IMR-90 (cell line): Measurements from ENCODE around the gene CDCA4. TPM values are rescaled to one million over a fixed set of nuclear protein-coding genes. Genes with fewer than 3 reads are reported as not detected.

Experiments
- ATAC-seq: fragments of 200-7000 bp; cut with Tn5 transposase; 2 replicates; pipeline ENCODE4 v1.9.1; 2020; ENCODE audit warnings: low read depth, mild to moderate bottlenecking, moderate library complexity
- BruUV-seq: library from RNA; stranded (reverse); fragments of 400-500 nt; replicated peaks from 2 replicates; lab custom pipeline; 2021; lab: Mats Ljungman, UMichigan
- CTCF ChIA-PET: fragments of 300-600 bp; formaldehyde crosslinking; extraction: SDS; loops from one replicate; lab custom pipeline; 2021; ENCODE audit warnings: antibody characterized with exemption; lab: Yijun Ruan, JAX
- POLR2A ChIA-PET: fragments of 300-600 bp; sonication (Branson Sonifier 250); formaldehyde crosslinking; loops from one replicate; lab custom pipeline; 2022; ENCODE audit warnings: antibody characterized with exemption; ENCODE audit not compliant: unreplicated experiment; lab: Charles Lee
- DNase-seq: peaks from one replicate; pipeline ENCODE4 v3.0.0; 2013
- H2AFZ ChIP-seq: replicated peaks from 2 replicates; pipeline ENCODE3; 2013; ENCODE audit warnings: low read length, mild to moderate bottlenecking; ENCODE audit not compliant: poor library complexity
- H2AK5ac ChIP-seq: 2 replicates; pipeline ENCODE4 v1.6.1; 2013; ENCODE audit warnings: low read depth, low read length, inconsistent platforms
- H2AK9ac ChIP-seq: replicated peaks from 2 replicates; pipeline ENCODE3; 2013; ENCODE audit warnings: mild to moderate bottlenecking, low read depth, low read length, moderate library complexity; ENCODE audit not compliant: poor library complexity
- H2BK120ac ChIP-seq: 2 replicates; pipeline ENCODE4 v1.6.1; 2013; ENCODE audit warnings: low read depth, low read length, inconsistent platforms
- H2BK15ac ChIP-seq: 3 replicates; pipeline ENCODE4 v1.6.1; 2013; ENCODE audit warnings: low read depth, low read length, inconsistent platforms
- H2BK20ac ChIP-seq: 2 replicates; pipeline ENCODE4 v1.6.1; 2013; ENCODE audit warnings: low read depth, mild to moderate bottlenecking, inconsistent platforms, low read length, moderate library complexity
- H2BK5ac ChIP-seq: 2 replicates; pipeline ENCODE4 v1.6.1; 2013; ENCODE audit warnings: mild to moderate bottlenecking, low read depth, low read length, inconsistent platforms; ENCODE audit not compliant: poor library complexity, severe bottlenecking
- H3K14ac ChIP-seq: replicated peaks from 2 replicates; pipeline ENCODE4 v1.6.1; 2013; ENCODE audit warnings: low read depth, low read length, inconsistent platforms
- H3K18ac ChIP-seq: 2 replicates; pipeline ENCODE4 v1.6.1; 2013; ENCODE audit warnings: low read depth, low read length, control low read depth
- H3K23ac ChIP-seq: 2 replicates; pipeline ENCODE4 v1.6.1; 2013; ENCODE audit warnings: low read depth, low read length, inconsistent platforms
- H3K27ac ChIP-seq: 2 replicates; pipeline ENCODE4 v1.5.1; 2013; ENCODE audit warnings: mild to moderate bottlenecking, control low read depth, low read length; ENCODE audit not compliant: insufficient read depth
- H3K27me3 ChIP-seq: 2 replicates; pipeline ENCODE4 v1.6.1; 2013; ENCODE audit warnings: low read length; ENCODE audit not compliant: control insufficient read depth, insufficient read depth
- H3K36me3 ChIP-seq: 2 replicates; pipeline ENCODE4 v1.6.1; 2013; ENCODE audit warnings: low read length, mixed read lengths; ENCODE audit not compliant: control insufficient read depth, insufficient read depth
- H3K4ac ChIP-seq: 2 replicates; pipeline ENCODE4 v1.6.1; 2013; ENCODE audit warnings: low read depth, low read length, inconsistent platforms
- H3K4me1 ChIP-seq: 2 replicates; pipeline ENCODE4 v1.6.1; 2013; ENCODE audit warnings: low read length, mixed read lengths; ENCODE audit not compliant: control insufficient read depth, insufficient read depth
- H3K4me2 ChIP-seq: 2 replicates; pipeline ENCODE4 v1.6.1; 2013; ENCODE audit warnings: low read depth, mild to moderate bottlenecking, control low read depth, low read length, moderate library complexity
- H3K4me3 ChIP-seq: 2 replicates; pipeline ENCODE4 v1.5.1; 2013; ENCODE audit warnings: low read depth, mild to moderate bottlenecking, control low read depth, low read length, moderate library complexity; ENCODE audit not compliant: insufficient read depth
- H3K56ac ChIP-seq: 2 replicates; pipeline ENCODE4 v1.6.1; 2013; ENCODE audit warnings: low read length, inconsistent platforms; ENCODE audit not compliant: insufficient read depth; ENCODE audit errors: extremely low read depth
- H3K79me1 ChIP-seq, 2 experiments: 2 replicates each; pipeline ENCODE4 v1.6.1; 2013; ENCODE audit warnings: low read length in 2 of 2, inconsistent platforms in 1 of 2, low read depth in 1 of 2
- H3K9ac ChIP-seq: 2 replicates; pipeline ENCODE4 v1.6.1; 2013; ENCODE audit warnings: low read depth, low read length, control low read depth
- H3K9me1 ChIP-seq: 2 replicates; pipeline ENCODE4 v1.6.1; 2013; ENCODE audit warnings: low read length, inconsistent platforms; ENCODE audit not compliant: insufficient read depth
- H3K9me3 ChIP-seq: 2 replicates; pipeline ENCODE4 v1.6.1; 2013; ENCODE audit warnings: low read length; ENCODE audit not compliant: control insufficient read depth, insufficient read depth
- H4K20me1 ChIP-seq: 2 replicates; pipeline ENCODE4 v1.6.1; 2013; ENCODE audit warnings: low read length, inconsistent platforms; ENCODE audit not compliant: insufficient read depth
- H4K5ac ChIP-seq: 2 replicates; pipeline ENCODE4 v1.6.1; 2013; ENCODE audit warnings: mild to moderate bottlenecking, low read depth, low read length, control low read depth
- H4K8ac ChIP-seq, 2 experiments: 2 replicates each; pipeline ENCODE4 v1.6.1; 2013; ENCODE audit warnings: low read depth in 2 of 2, low read length in 2 of 2, control low read depth in 1 of 2, inconsistent platforms in 1 of 2
- H4K91ac ChIP-seq: 2 replicates; pipeline ENCODE4 v1.6.1; 2013; ENCODE audit warnings: low read depth, low read length, inconsistent platforms; ENCODE audit not compliant: insufficient read depth
- BHLHE40 ChIP-seq: fragments of 150-350 bp; IDR thresholded peaks from 2 replicates; pipeline ENCODE4 v1.6.1; 2016; ENCODE audit warnings: mild to moderate bottlenecking, low read depth, low read length
- ELK1 ChIP-seq: fragments of 150-350 bp; IDR thresholded peaks from 2 replicates; pipeline ENCODE4 v1.6.1; 2016; ENCODE audit warnings: low read depth, mild to moderate bottlenecking, low read length, moderate library complexity, borderline replicate concordance
- FOS ChIP-seq: fragments of 150-350 bp; IDR thresholded peaks from 2 replicates; pipeline ENCODE4 v1.6.1; 2016; ENCODE audit warnings: low read depth, low read length
- MAFK ChIP-seq: IDR thresholded peaks from 2 replicates; pipeline ENCODE4 v1.6.1; 2012; ENCODE audit warnings: low read depth, low read length, improper control_type of control experiment
- MAZ ChIP-seq: IDR thresholded peaks from 2 replicates; pipeline ENCODE4 v1.6.1; 2012; ENCODE audit warnings: low read depth, mild to moderate bottlenecking, low read length, improper control_type of control experiment, moderate library complexity, borderline replicate concordance
- NFE2L2 ChIP-seq: fragments of 150-350 bp; IDR thresholded peaks from 2 replicates; pipeline ENCODE4 v1.6.1; 2016; ENCODE audit warnings: low read depth, mild to moderate bottlenecking, low read length
- POLR2A ChIP-seq: IDR thresholded peaks from 2 replicates; pipeline ENCODE4 v1.6.1; 2012; ENCODE audit warnings: mild to moderate bottlenecking, low read depth, low read length
- RCOR1 ChIP-seq: IDR thresholded peaks from 2 replicates; pipeline ENCODE4 v1.6.1; 2012; ENCODE audit warnings: mild to moderate bottlenecking, low read length, improper control_type of control experiment; ENCODE audit not compliant: insufficient replicate concordance
- RFX5 ChIP-seq: IDR thresholded peaks from 2 replicates; pipeline ENCODE4 v1.8.0; 2012; ENCODE audit warnings: low read depth, mild to moderate bottlenecking, low read length, moderate library complexity
- USF2 ChIP-seq: fragments of 150-350 bp; IDR thresholded peaks from 2 replicates; pipeline ENCODE4 v1.6.1; 2017; ENCODE audit warnings: mild to moderate bottlenecking, antibody characterized with exemption, low read length, low read depth
- WGBS, 2 experiments: methylation state at CpG; one replicate each; pipeline versions ENCODE4 v1.1.5 to v1.1.7; 2013; ENCODE audit warnings: missing lambda C conversion rate in 2 of 2; ENCODE audit not compliant: insufficient read length in 1 of 2; ENCODE audit errors: extremely low coverage in 2 of 2; 5-methylcytosine and 5-hydroxymethylcytosine counted together
- dilution Hi-C: fragments of 300-500 bp; cut with HindIII; formaldehyde crosslinking; loops from one replicate; pipeline ENCODE4 v1.14.3; 2018; ENCODE audit warnings: low sequenced_read_pairs; ENCODE audit not compliant: unreplicated experiment
- in situ Hi-C: fragments of 300-500 bp; cut with MboI; formaldehyde crosslinking; loops from 3 replicates; pipeline ENCODE4 v1.14.3; 2019; ENCODE audit warnings: low sequenced_read_pairs, inconsistent platforms, mixed read lengths
- intact Hi-C: fragments of 100-400 bp; cut with micrococcal nuclease; formaldehyde crosslinking; loops from 2 replicates; pipeline ENCODE4 v1.10.0; 2022
- polyA plus RNA-seq, 3 experiments: library from polyadenylated mRNA; depleted of rRNA; stranded (reverse); fragments of >200 nt; gene quantifications; 2 replicates each; pipeline ENCODE4 v1.2.3, GENCODE V29; 2012; ENCODE audit warnings: low replicate concordance in 1 of 3
- total RNA-seq: library from RNA; depleted of rRNA; stranded (reverse); fragments of >200 nt; gene quantifications from 2 replicates; pipeline ENCODE4 v1.2.3, GENCODE V29; 2012

CDCA4 gene
- total and polyA plus RNA-seq, 2 of the 4 experiments (the other 2 are of a cell fraction), result 17.7 to 18.6 TPM

- no peaks in the 10 kb centered on the region for H3K9me3 ChIP-seq
- peak overlapping the region in 1 of 2 experiments; percentile 74; a peak in 2 of 4 replicates for H4K8ac ChIP-seq
- H2AK9ac ChIP-seq, result peak overlapping the region; percentile 73
- peaks cover 15% of the 10 kb centered on the region for H3K36me3 ChIP-seq
- H4K91ac ChIP-seq, result no peak overlapping the region; the same call in 1 of the 2 replicates
- no peak overlapping the region for H2AK5ac ChIP-seq
- no peak overlapping the region for H2BK120ac ChIP-seq
- H3K4me3 ChIP-seq, result no peak overlapping the region
- H4K5ac ChIP-seq, result peak overlapping the region; percentile 70; the same call in 1 of the 2 replicates
- WGBS, 2 experiments, result 88% methylated on average over 4 of the region's 9 CpGs; no CpG with 5 or more reads in 1 of the 2 experiments
- H3K9me1 ChIP-seq, result peaks cover 30% of the 10 kb centered on the region
- H2AFZ ChIP-seq, result peak overlapping the region; percentile 15
- in situ Hi-C loops, result no loop called here
- ATAC-seq (no peak), DNase-seq (no peak)
- H3K27ac ChIP-seq, result no peak overlapping the region
- no TSS peak for BruUV-seq
- TF ChIP-seq FOS (no peak), RCOR1 (no peak), NFE2L2 (no peak), RFX5 (no peak), USF2 (no peak), MAFK (no peak), MAZ (no peak), BHLHE40 (no peak), ELK1 (no peak), POLR2A (no peak)
- H2BK20ac ChIP-seq, result no peak overlapping the region
- no peaks in the 10 kb centered on the region for H3K27me3 ChIP-seq
- peaks cover 82% of the 10 kb centered on the region for H4K20me1 ChIP-seq
- peak overlapping the region; percentile 17; the same call in 1 of the 2 replicates for H3K4me2 ChIP-seq
- intact Hi-C loops, result no loop called here
- H3K79me1 ChIP-seq, result peaks cover 6 to 46% of the 10 kb centered on the region in 2 experiments; a peak in 3 of 4 replicates
- H2BK15ac ChIP-seq, result no peak overlapping the region
- dilution Hi-C loops, result no loop called here
- H3K9ac ChIP-seq, result no peak overlapping the region
- peak overlapping the region; percentile 35 for H3K4ac ChIP-seq
- H2BK5ac ChIP-seq, result no peak overlapping the region
- no peak overlapping the region for H3K18ac ChIP-seq
- ChIA-PET CTCF (no interaction called here), POLR2A (no interaction called here)
- H3K14ac ChIP-seq, result peak overlapping the region; percentile 40; the same call in 1 of the 2 replicates
- peak overlapping the region; percentile 86 for H3K23ac ChIP-seq
- H3K4me1 ChIP-seq, result peaks cover 30% of the 10 kb centered on the region
- H3K56ac ChIP-seq, result no peak overlapping the region
These were observed 5.6 kb downstream of the CDCA4 start for GRCh38 chr14:105015242-105015641.
